HUES48 (cell line): Measurements from ENCODE around the gene DMD.

ENCODE experiments used
- H3K27ac ChIP-seq: one replicate; pipeline ENCODE4 v1.7.0; 2013; ENCODE audit warnings: low read depth, low read length, inconsistent platforms
- H3K27me3 ChIP-seq: 2 replicates; pipeline ENCODE4 v1.6.1; 2013; ENCODE audit warnings: mild to moderate bottlenecking, low read length; ENCODE audit not compliant: control insufficient read depth, insufficient read depth
- H3K36me3 ChIP-seq: 2 replicates; pipeline ENCODE4 v1.6.1; 2013; ENCODE audit warnings: low read length; ENCODE audit not compliant: control insufficient read depth, insufficient read depth
- H3K4me1 ChIP-seq: 2 replicates; pipeline ENCODE4 v1.6.1; 2013; ENCODE audit warnings: mild to moderate bottlenecking, low read length; ENCODE audit not compliant: control insufficient read depth, insufficient read depth
- H3K4me3 ChIP-seq: 2 replicates; pipeline ENCODE4 v1.5.1; 2013; ENCODE audit warnings: mild to moderate bottlenecking, low read depth, low read length
- H3K9ac ChIP-seq: 2 replicates; pipeline ENCODE4 v1.6.1; 2013; ENCODE audit warnings: mild to moderate bottlenecking, low read depth, low read length, moderate library complexity
- H3K9me3 ChIP-seq: 2 replicates; pipeline ENCODE4 v1.6.1; 2013; ENCODE audit warnings: low read length; ENCODE audit not compliant: control insufficient read depth, insufficient read depth

Gene DMD

GRCh38 chrX:31355206-31355955, 1856.0 kb downstream of the DMD start:
- Histone ChIP-seq H3K4me3 (no peak overlapping the region), H3K9me3 (no peaks in the 10 kb centered on the region), H3K27me3 (no peaks in the 10 kb centered on the region), H3K4me1 (peaks cover 39% of the 10 kb centered on the region), H3K36me3 (no peaks in the 10 kb centered on the region), H3K9ac (no peak overlapping the region), H3K27ac (no peak overlapping the region)

GRCh38 chrX:31353095-31353494, 1858.3 kb downstream of the DMD start:
- Histone ChIP-seq H3K4me1 (peaks cover 37% of the 10 kb centered on the region), H3K9ac (no peak overlapping the region), H3K4me3 (no peak overlapping the region), H3K27ac (no peak overlapping the region), H3K27me3 (no peaks in the 10 kb centered on the region), H3K9me3 (no peaks in the 10 kb centered on the region), H3K36me3 (no peaks in the 10 kb centered on the region)

GRCh38 chrX:31350808-31351074, 1860.6 kb downstream of the DMD start:
- no peaks in the 10 kb centered on the region for H3K27me3 ChIP-seq
- no peak overlapping the region for H3K4me3 ChIP-seq
- H3K36me3 ChIP-seq: no peaks in the 10 kb centered on the region
- no peak overlapping the region for H3K9ac ChIP-seq
- no peaks in the 10 kb centered on the region for H3K9me3 ChIP-seq
- peaks cover 14% of the 10 kb centered on the region for H3K4me1 ChIP-seq
- H3K27ac ChIP-seq: no peak overlapping the region

GRCh38 chrX:31349515-31349914, 1861.8 kb downstream of the DMD start:
- Histone ChIP-seq H3K27me3 (no peaks in the 10 kb centered on the region), H3K27ac (no peak overlapping the region), H3K9me3 (no peaks in the 10 kb centered on the region), H3K9ac (no peak overlapping the region), H3K36me3 (no peaks in the 10 kb centered on the region), H3K4me3 (no peak overlapping the region), H3K4me1 (peaks cover 8% of the 10 kb centered on the region)

GRCh38 chrX:31340587-31340986, 1870.8 kb downstream of the DMD start:
- H3K4me1 ChIP-seq: no peaks in the 10 kb centered on the region
- no peaks in the 10 kb centered on the region for H3K27me3 ChIP-seq
- H3K27ac ChIP-seq: no peak overlapping the region
- no peak overlapping the region for H3K9ac ChIP-seq
- no peaks in the 10 kb centered on the region for H3K9me3 ChIP-seq
- no peak overlapping the region for H3K4me3 ChIP-seq
- no peaks in the 10 kb centered on the region for H3K36me3 ChIP-seq

GRCh38 chrX:31338991-31339350, 1872.4 kb downstream of the DMD start:
- no peaks in the 10 kb centered on the region for H3K4me1 ChIP-seq
- H3K9me3 ChIP-seq: no peaks in the 10 kb centered on the region
- H3K9ac ChIP-seq: no peak overlapping the region
- H3K36me3 ChIP-seq: no peaks in the 10 kb centered on the region
- no peak overlapping the region for H3K4me3 ChIP-seq
- no peaks in the 10 kb centered on the region for H3K27me3 ChIP-seq
- H3K27ac ChIP-seq: no peak overlapping the region

GRCh38 chrX:31337332-31337731, 1874.0 kb downstream of the DMD start:
- no peaks in the 10 kb centered on the region; the same call in 1 of the 2 replicates for H3K4me1 ChIP-seq
- no peak overlapping the region for H3K4me3 ChIP-seq
- H3K9ac ChIP-seq: no peak overlapping the region
- no peaks in the 10 kb centered on the region for H3K9me3 ChIP-seq
- H3K36me3 ChIP-seq: no peaks in the 10 kb centered on the region
- H3K27ac ChIP-seq: no peak overlapping the region
- H3K27me3 ChIP-seq: no peaks in the 10 kb centered on the region

GRCh38 chrX:31336419-31336818, 1874.9 kb downstream of the DMD start:
- Histone ChIP-seq H3K9me3 (no peaks in the 10 kb centered on the region), H3K36me3 (no peaks in the 10 kb centered on the region), H3K9ac (no peak overlapping the region), H3K27ac (no peak overlapping the region), H3K4me1 (no peaks in the 10 kb centered on the region; the same call in 1 of the 2 replicates), H3K27me3 (no peaks in the 10 kb centered on the region), H3K4me3 (no peak overlapping the region)

- Histone ChIP-seq H3K4me3 (no peak overlapping the region), H3K9me3 (no peaks in the 10 kb centered on the region), H3K36me3 (no peaks in the 10 kb centered on the region), H3K27ac (no peak overlapping the region), H3K4me1 (no peaks in the 10 kb centered on the region; the same call in 1 of the 2 replicates), H3K9ac (no peak overlapping the region), H3K27me3 (no peaks in the 10 kb centered on the region)
Observed at GRCh38 chrX:31334997-31335396, 1876.4 kb downstream of the DMD start.

- Histone ChIP-seq H3K36me3 (no peaks in the 10 kb centered on the region), H3K4me1 (no peaks in the 10 kb centered on the region; the same call in 1 of the 2 replicates), H3K9ac (no peak overlapping the region), H3K27ac (no peak overlapping the region), H3K4me3 (no peak overlapping the region), H3K27me3 (no peaks in the 10 kb centered on the region), H3K9me3 (no peaks in the 10 kb centered on the region)
Observed at GRCh38 chrX:31333165-31333831, 1878.1 kb downstream of the DMD start.

GRCh38 chrX:31331928-31332327, 1879.4 kb downstream of the DMD start:
- H3K36me3 ChIP-seq: no peaks in the 10 kb centered on the region
- no peak overlapping the region for H3K4me3 ChIP-seq
- no peaks in the 10 kb centered on the region; the same call in 1 of the 2 replicates for H3K4me1 ChIP-seq
- no peaks in the 10 kb centered on the region for H3K27me3 ChIP-seq
- no peak overlapping the region for H3K9ac ChIP-seq
- H3K27ac ChIP-seq: no peak overlapping the region
- no peaks in the 10 kb centered on the region for H3K9me3 ChIP-seq
